ENCODE results near the gene ANKRD33B.

The ANKRD33B gene

GRCh38 chr5:10695759-10696543 is 132.1 kb downstream of the ANKRD33B start:
- H3K27ac ChIP-seq: no peak overlapping the region
- peaks cover 27% of the 10 kb centered on the region for H3K36me3 ChIP-seq
- peaks cover 45% of the 10 kb centered on the region for H3K4me1 ChIP-seq
- H4K20me1 ChIP-seq: peaks cover 95% of the 10 kb centered on the region
- TF ChIP-seq Cebpa-rat (IDR thresholded peaks at IDR 0.05): no peak
- no peak overlapping the region for H3K9ac ChIP-seq
- no peak overlapping the region for H3K4me3 ChIP-seq
- H3K4me2 ChIP-seq: peak overlapping the region; percentile 41
- no peaks in the 10 kb centered on the region for H3K9me3 ChIP-seq
- H3K27me3 ChIP-seq: no peaks in the 10 kb centered on the region

DNA sequence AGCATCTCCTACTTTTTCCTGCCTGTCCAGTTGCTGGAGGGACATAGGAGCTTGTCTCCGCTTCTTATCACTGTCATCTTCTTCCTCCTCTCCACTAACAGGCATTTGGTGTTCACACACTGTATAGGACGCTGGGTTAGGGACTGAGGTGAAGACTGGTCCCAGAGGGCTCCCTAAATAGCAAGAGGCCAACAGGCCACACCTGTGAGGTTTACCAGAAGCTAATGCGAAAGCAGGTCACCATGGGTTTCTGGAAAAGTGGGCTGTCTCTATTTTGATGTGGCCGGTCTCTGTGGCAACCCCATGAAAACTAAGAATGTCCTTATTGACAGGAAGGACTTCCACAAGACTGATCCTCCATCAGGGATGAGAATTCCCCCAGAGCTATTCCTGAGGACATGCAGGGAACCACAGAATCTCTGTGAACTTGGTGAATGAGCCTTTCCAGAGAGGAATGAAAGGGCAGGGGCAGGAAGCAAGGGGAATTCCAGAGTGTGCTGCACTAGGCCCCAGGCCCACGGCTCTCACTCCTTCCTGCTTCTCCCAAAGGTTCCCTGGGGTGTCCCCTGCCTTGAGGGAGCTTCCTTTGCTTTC is 135.5 kb downstream of the ANKRD33B start:
- Histone ChIP-seq H3K9me3 (no peaks in the 10 kb centered on the region), H3K36me3 (peaks cover 26% of the 10 kb centered on the region; the same call in 1 of the 2 replicates), H4K20me1 (peaks cover 94% of the 10 kb centered on the region), H3K4me1 (peaks cover 63% of the 10 kb centered on the region), H3K27ac (no peak overlapping the region), H3K27me3 (no peaks in the 10 kb centered on the region), H3K9ac (no peak overlapping the region), H3K4me3 (no peak overlapping the region), H3K4me2 (peak overlapping the region; percentile 31)
- no peak for TF ChIP-seq Cebpa-rat (IDR thresholded peaks at IDR 0.05)

DNA sequence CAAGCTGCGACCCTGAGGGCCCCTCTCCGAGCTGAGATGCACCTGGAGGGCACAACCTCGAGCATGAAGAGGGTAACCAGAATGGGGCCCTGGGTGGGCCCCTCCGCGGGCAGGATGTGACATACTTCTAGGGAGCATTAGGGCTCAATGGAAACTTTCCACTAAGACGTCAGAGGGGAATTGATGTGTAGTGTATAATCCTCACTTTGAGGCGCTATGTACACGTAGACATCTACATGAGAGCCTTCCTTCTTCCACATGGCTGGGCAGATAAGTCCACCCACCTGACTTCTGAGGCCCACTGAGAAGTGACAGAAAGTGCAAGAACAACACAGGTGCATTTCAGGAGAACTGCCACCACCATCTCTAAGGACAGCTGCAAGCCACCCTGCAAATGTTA is 136.1 kb downstream of the ANKRD33B start:
- Histone ChIP-seq H3K4me2 (peak overlapping the region; percentile 31), H3K27me3 (no peaks in the 10 kb centered on the region), H3K9ac (no peak overlapping the region), H3K4me1 (peaks cover 67% of the 10 kb centered on the region), H3K9me3 (no peaks in the 10 kb centered on the region), H3K4me3 (no peak overlapping the region), H3K27ac (no peak overlapping the region), H3K36me3 (peaks cover 23% of the 10 kb centered on the region; the same call in 1 of the 2 replicates), H4K20me1 (peaks cover 93% of the 10 kb centered on the region)
- no peak for TF ChIP-seq Cebpa-rat (IDR thresholded peaks at IDR 0.05)

GRCh38 chr5:10700516-10700915 is 136.6 kb downstream of the ANKRD33B start:
- H4K20me1 ChIP-seq: peaks cover 89% of the 10 kb centered on the region
- no peak overlapping the region for H3K9ac ChIP-seq
- peaks cover 67% of the 10 kb centered on the region for H3K4me1 ChIP-seq
- peaks cover 23% of the 10 kb centered on the region; the same call in 1 of the 2 replicates for H3K36me3 ChIP-seq
- no peaks in the 10 kb centered on the region for H3K9me3 ChIP-seq
- H3K4me2 ChIP-seq: peak overlapping the region; percentile 31
- no peak for TF ChIP-seq Cebpa-rat (IDR thresholded peaks at IDR 0.05)
- H3K4me3 ChIP-seq: no peak overlapping the region
- H3K27ac ChIP-seq: no peak overlapping the region
- H3K27me3 ChIP-seq: no peaks in the 10 kb centered on the region

DNA sequence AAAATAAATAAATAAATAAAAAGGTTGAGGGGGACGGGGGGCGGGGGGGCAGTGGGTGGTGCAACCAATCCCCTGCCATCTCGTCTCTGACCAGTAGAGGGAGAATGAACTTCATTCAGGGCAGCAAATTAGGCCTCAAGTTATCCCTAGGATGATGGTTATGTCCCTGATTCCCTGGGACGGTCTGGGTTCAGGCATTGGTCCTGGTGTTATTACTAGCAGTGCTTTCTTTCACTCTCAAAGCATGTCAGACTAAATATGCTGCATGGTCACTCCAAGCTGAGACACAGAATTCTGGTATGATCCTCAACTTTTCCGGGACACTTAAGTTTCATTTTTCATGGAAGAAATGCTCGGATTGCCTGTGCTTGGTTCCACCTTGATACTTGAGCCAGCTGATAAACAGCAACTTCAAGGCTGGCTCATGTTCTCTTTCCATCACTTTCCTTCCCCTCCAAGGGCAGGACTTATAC is 137.7 kb downstream of the ANKRD33B start:
- peaks cover 87% of the 10 kb centered on the region for H4K20me1 ChIP-seq
- no peaks in the 10 kb centered on the region for H3K27me3 ChIP-seq
- H3K4me2 ChIP-seq: no peak overlapping the region
- peaks cover 23% of the 10 kb centered on the region; the same call in 1 of the 2 replicates for H3K36me3 ChIP-seq
- no peaks in the 10 kb centered on the region for H3K9me3 ChIP-seq
- no peak for TF ChIP-seq Cebpa-rat (IDR thresholded peaks at IDR 0.05)
- peaks cover 66% of the 10 kb centered on the region for H3K4me1 ChIP-seq
- no peak overlapping the region for H3K27ac ChIP-seq
- H3K9ac ChIP-seq: no peak overlapping the region
- no peak overlapping the region for H3K4me3 ChIP-seq

DNA sequence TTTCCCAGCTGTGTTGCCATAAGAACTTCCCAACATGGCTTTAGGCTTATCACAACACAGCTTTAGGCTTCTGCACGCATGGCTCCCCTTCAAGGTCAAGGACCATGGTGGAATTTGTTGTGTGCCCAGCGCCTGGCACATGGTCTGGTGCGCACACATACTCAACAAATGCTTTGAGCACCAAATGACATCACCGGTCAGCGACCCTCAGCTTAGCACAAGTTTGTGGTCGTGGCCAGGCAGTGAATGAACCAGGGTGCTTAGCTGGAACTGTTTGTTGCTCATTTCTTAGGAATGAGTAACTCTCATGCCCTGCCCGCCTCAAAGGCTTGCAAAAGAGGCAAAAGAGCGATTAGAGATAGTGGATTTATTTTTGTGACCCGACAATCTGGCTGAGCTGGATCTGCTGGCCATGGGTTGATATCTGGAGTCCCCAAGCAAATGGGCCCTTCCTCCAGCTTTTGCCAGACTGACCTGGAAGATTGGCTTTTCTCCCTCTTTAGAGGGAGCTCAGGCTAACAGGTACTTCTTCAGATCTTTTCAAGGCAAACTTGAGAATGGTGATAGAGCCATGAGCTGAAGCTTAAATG is 138.3 kb downstream of the ANKRD33B start:
- Histone ChIP-seq H3K4me3 (no peak overlapping the region), H3K27me3 (no peaks in the 10 kb centered on the region), H3K36me3 (peaks cover 26% of the 10 kb centered on the region; the same call in 1 of the 2 replicates), H3K9ac (no peak overlapping the region), H3K27ac (no peak overlapping the region), H4K20me1 (peaks cover 87% of the 10 kb centered on the region), H3K4me2 (no peak overlapping the region), H3K9me3 (no peaks in the 10 kb centered on the region), H3K4me1 (peaks cover 62% of the 10 kb centered on the region)
- TF ChIP-seq Cebpa-rat (IDR thresholded peaks at IDR 0.05): no peak

GRCh38 chr5:10702911-10703491 is 139.1 kb downstream of the ANKRD33B start:
- no peak overlapping the region; the same call in 1 of the 2 replicates for H3K27ac ChIP-seq
- no peak overlapping the region for H3K4me3 ChIP-seq
- peaks cover 87% of the 10 kb centered on the region for H4K20me1 ChIP-seq
- peak overlapping the region; percentile 32; the same call in 1 of the 2 replicates for H3K4me2 ChIP-seq
- H3K9me3 ChIP-seq: no peaks in the 10 kb centered on the region
- peaks cover 26% of the 10 kb centered on the region; the same call in 1 of the 2 replicates for H3K36me3 ChIP-seq
- H3K27me3 ChIP-seq: no peaks in the 10 kb centered on the region
- no peak for TF ChIP-seq Cebpa-rat (IDR thresholded peaks at IDR 0.05)
- peaks cover 62% of the 10 kb centered on the region for H3K4me1 ChIP-seq
- H3K9ac ChIP-seq: no peak overlapping the region; the same call in 1 of the 2 replicates

DNA sequence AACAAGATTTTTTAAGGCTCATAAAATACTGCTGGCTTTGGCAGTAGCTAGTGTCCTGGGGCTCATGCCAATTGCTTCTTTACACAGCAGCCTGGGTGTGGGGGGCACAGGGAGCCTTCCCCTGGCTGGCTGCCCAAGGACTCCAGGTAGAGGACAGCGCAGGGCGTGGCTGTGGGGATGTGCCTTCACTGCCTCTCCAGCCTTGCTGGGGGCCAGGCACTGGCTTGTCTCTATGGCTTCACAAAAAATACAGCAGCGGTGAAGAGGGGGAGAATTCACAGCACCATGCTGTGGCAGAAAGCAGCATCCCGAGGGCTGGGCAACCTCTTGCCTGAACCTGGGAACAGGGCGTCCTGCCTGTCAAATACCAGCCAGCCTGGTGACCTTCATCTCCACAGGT is 139.8 kb downstream of the ANKRD33B start:
- peaks cover 26% of the 10 kb centered on the region; the same call in 1 of the 2 replicates for H3K36me3 ChIP-seq
- H3K27ac ChIP-seq: peak overlapping the region; percentile 44; the same call in 1 of the 2 replicates
- H4K20me1 ChIP-seq: peaks cover 86% of the 10 kb centered on the region
- H3K9ac ChIP-seq: no peak overlapping the region; the same call in 1 of the 2 replicates
- no peak for TF ChIP-seq Cebpa-rat (IDR thresholded peaks at IDR 0.05)
- no peaks in the 10 kb centered on the region for H3K9me3 ChIP-seq
- H3K4me2 ChIP-seq: peak overlapping the region; percentile 32
- H3K4me3 ChIP-seq: no peak overlapping the region
- H3K27me3 ChIP-seq: no peaks in the 10 kb centered on the region
- H3K4me1 ChIP-seq: peaks cover 62% of the 10 kb centered on the region

DNA sequence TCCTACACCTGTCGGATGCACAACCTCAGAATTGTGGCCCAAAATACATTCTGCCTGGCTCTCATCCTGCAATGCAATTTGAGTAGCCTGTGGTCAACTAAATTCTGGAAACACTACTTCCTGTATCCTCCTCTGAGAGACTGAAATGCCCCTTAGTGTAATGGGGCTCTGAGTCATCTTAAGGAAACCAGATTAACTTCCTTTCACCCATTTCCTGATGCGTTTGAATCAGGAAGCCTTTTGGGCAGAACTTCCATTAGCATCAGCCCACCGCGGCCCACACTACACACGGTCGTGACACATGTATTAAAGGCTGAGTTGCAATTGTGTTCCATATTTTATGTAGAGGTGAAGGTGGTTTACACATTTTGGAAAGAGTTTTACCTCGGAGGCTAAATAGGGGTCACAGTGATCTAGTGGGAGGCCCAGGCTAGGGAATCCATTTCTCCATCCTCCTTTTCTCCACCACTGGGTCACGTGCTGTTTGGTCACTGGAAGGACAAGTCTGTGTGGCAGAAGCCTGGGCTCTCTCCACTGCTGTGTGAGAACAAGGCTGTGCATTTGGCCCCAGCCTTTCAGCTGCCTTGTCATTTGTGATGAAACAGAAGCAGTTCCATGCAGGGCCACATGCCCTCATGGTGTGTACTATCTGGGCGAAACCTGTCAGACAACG is 141.2 kb downstream of the ANKRD33B start:
- Histone ChIP-seq H3K36me3 (peaks cover 39% of the 10 kb centered on the region), H3K27ac (peak overlapping the region; percentile 33; the same call in 1 of the 2 replicates), H4K20me1 (peaks cover 86% of the 10 kb centered on the region), H3K4me1 (peaks cover 48% of the 10 kb centered on the region), H3K9me3 (no peaks in the 10 kb centered on the region), H3K4me3 (no peak overlapping the region), H3K4me2 (peak overlapping the region; percentile 74), H3K9ac (no peak overlapping the region; the same call in 1 of the 2 replicates), H3K27me3 (no peaks in the 10 kb centered on the region)
- TF ChIP-seq Cebpa-rat (IDR thresholded peaks at IDR 0.05): no peak

Measured in BLaER1 (cell line).